Measurements from ENCODE around the gene NPAS3.

Gene NPAS3

GRCh38 chr14:33650430-33650829 lies 711.8 kb downstream of the NPAS3 start:
- Histone ChIP-seq H3K4me2 (ENCODE audit: insufficient read depth, low read length) (no peak overlapping the region), H3K36me3 (ENCODE audit: insufficient read depth, low read length) (no peaks in the 10 kb centered on the region), H3K79me2 (ENCODE audit: insufficient read depth, low read length) (no peaks in the 10 kb centered on the region), H3K4me3 (ENCODE audit: low read depth in 1 of 2, low read length in 2 of 2) (no peak overlapping the region), H3K4me1 (ENCODE audit: insufficient read depth, low read length) (no peaks in the 10 kb centered on the region), H3K27me3 (ENCODE audit: insufficient read depth, low read length, poor library complexity) (peaks cover 16% of the 10 kb centered on the region), H2AFZ (ENCODE audit: low read depth, low read length) (no peak overlapping the region), H4K20me1 (ENCODE audit: insufficient read depth, low read length) (no peaks in the 10 kb centered on the region), H3K9ac (ENCODE audit: low read depth, low read length) (no peak overlapping the region), H3K9me3 (ENCODE audit: insufficient read depth, low read length, severe bottlenecking) (no peaks in the 10 kb centered on the region), H3K27ac (ENCODE audit: low read length) (no peak overlapping the region)
- no peak for TF ChIP-seq EZH2 (IDR thresholded peaks at IDR 0.05; ENCODE audit: borderline replicate concordance, low read depth, low read length, severe bottlenecking)
- TF ChIP-seq, protein P1, sequence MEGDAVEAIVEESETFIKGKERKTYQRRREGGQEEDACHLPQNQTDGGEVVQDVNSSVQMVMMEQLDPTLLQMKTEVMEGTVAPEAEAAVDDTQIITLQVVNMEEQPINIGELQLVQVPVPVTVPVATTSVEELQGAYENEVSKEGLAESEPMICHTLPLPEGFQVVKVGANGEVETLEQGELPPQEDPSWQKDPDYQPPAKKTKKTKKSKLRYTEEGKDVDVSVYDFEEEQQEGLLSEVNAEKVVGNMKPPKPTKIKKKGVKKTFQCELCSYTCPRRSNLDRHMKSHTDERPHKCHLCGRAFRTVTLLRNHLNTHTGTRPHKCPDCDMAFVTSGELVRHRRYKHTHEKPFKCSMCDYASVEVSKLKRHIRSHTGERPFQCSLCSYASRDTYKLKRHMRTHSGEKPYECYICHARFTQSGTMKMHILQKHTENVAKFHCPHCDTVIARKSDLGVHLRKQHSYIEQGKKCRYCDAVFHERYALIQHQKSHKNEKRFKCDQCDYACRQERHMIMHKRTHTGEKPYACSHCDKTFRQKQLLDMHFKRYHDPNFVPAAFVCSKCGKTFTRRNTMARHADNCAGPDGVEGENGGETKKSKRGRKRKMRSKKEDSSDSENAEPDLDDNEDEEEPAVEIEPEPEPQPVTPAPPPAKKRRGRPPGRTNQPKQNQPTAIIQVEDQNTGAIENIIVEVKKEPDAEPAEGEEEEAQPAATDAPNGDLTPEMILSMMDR (IDR thresholded peaks at IDR 0.05; ENCODE audit: borderline replicate concordance, extremely low read depth, low read length, poor library complexity, severe bottlenecking) = no peak
- ATAC-seq (ENCODE audit: insufficient read depth, low read depth) = no peak
- no peak for DNase-seq

DNA sequence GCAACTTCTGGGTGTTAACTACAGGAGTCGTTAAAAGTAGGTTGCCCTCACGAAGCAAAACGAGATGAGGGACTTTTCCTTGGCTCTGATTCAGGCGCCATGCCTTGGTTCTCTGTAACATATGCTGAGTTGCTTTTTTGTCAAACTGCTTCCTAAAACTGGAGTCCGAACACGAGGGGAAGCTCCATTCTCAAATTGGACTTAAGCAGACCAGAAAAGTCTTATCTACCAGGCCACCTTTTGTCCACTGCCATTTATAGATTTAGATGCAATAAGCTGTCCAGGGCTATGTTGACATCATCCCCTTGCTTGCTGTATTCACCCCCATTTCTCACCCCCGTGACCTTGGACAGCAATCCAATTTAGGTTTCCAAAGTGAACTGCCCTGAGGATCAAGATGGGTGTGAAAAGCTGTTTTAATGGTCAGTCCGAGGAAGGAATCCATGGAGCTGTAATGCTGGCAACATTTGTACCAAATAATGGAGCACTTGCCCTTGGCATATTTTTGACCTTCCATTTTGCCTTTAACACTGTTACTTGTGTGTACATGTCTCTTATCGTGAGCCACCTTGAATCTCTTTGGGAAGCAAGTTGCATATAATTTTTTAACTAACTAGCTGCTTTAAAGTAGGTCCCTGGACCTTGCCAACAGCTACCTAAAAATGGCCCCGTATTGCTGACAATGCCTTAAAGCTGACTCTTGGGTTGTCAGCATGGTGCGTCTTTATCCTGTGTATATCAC lies 714.1 kb downstream of the NPAS3 start:
- Histone ChIP-seq H3K9me3 (ENCODE audit: insufficient read depth, low read length, severe bottlenecking) (no peaks in the 10 kb centered on the region), H3K27me3 (ENCODE audit: insufficient read depth, low read length, poor library complexity) (peaks cover 15% of the 10 kb centered on the region), H3K4me1 (ENCODE audit: insufficient read depth, low read length) (no peaks in the 10 kb centered on the region), H2AFZ (ENCODE audit: low read depth, low read length) (no peak overlapping the region), H3K4me2 (ENCODE audit: insufficient read depth, low read length) (no peak overlapping the region), H3K27ac (ENCODE audit: low read length) (no peak overlapping the region), H4K20me1 (ENCODE audit: insufficient read depth, low read length) (no peaks in the 10 kb centered on the region), H3K79me2 (ENCODE audit: insufficient read depth, low read length) (no peaks in the 10 kb centered on the region), H3K9ac (ENCODE audit: low read depth, low read length) (no peak overlapping the region), H3K4me3 (ENCODE audit: low read depth in 1 of 2, low read length in 2 of 2) (no peak overlapping the region), H3K36me3 (ENCODE audit: insufficient read depth, low read length) (no peaks in the 10 kb centered on the region)
- TF ChIP-seq, protein P1 (IDR thresholded peaks at IDR 0.05; ENCODE audit: borderline replicate concordance, extremely low read depth, low read length, poor library complexity, severe bottlenecking) = no peak
- no peak for TF ChIP-seq EZH2 (IDR thresholded peaks at IDR 0.05; ENCODE audit: borderline replicate concordance, low read depth, low read length, severe bottlenecking)
- ATAC-seq (ENCODE audit: insufficient read depth, low read depth) = no peak
- no peak for DNase-seq

DNA sequence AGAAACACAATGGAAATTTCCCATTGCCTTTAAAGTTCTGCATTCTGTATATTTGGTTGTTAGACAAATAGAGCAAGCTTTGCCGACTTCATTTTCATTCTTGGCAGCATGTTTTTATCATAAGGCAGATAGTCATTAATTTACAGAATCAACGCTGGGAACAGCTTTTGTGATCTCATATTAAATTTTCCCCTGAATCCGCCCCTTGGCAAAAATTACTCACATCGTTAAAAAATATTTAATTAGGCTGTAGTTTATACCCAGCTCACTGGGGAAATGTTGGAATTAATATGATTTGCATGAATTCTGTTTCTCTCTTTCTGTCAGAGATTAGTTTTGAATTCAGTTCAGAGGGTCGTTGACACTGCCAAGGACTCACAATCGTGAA lies 714.6 kb downstream of the NPAS3 start:
- no peak for TF ChIP-seq EZH2 (IDR thresholded peaks at IDR 0.05; ENCODE audit: borderline replicate concordance, low read depth, low read length, severe bottlenecking)
- TF ChIP-seq, protein P1 (IDR thresholded peaks at IDR 0.05; ENCODE audit: borderline replicate concordance, extremely low read depth, low read length, poor library complexity, severe bottlenecking) = no peak
- ATAC-seq (ENCODE audit: insufficient read depth, low read depth) (no peak), DNase-seq (no peak)
- Histone ChIP-seq H3K27ac (ENCODE audit: low read length) (no peak overlapping the region), H3K4me3 (ENCODE audit: low read depth in 1 of 2, low read length in 2 of 2) (no peak overlapping the region), H4K20me1 (ENCODE audit: insufficient read depth, low read length) (no peaks in the 10 kb centered on the region), H3K79me2 (ENCODE audit: insufficient read depth, low read length) (no peaks in the 10 kb centered on the region), H3K4me2 (ENCODE audit: insufficient read depth, low read length) (no peak overlapping the region), H3K27me3 (ENCODE audit: insufficient read depth, low read length, poor library complexity) (peaks cover 12% of the 10 kb centered on the region), H2AFZ (ENCODE audit: low read depth, low read length) (no peak overlapping the region), H3K9ac (ENCODE audit: low read depth, low read length) (no peak overlapping the region), H3K36me3 (ENCODE audit: insufficient read depth, low read length) (no peaks in the 10 kb centered on the region), H3K4me1 (ENCODE audit: insufficient read depth, low read length) (no peaks in the 10 kb centered on the region), H3K9me3 (ENCODE audit: insufficient read depth, low read length, severe bottlenecking) (no peaks in the 10 kb centered on the region)

Measured in DND-41 (cell line).